ENCODE results near the gene SRPX.
A peak's percentile ranks its signal among the peaks of the same experiment; 100 is the strongest.

SRPX gene, protein sequence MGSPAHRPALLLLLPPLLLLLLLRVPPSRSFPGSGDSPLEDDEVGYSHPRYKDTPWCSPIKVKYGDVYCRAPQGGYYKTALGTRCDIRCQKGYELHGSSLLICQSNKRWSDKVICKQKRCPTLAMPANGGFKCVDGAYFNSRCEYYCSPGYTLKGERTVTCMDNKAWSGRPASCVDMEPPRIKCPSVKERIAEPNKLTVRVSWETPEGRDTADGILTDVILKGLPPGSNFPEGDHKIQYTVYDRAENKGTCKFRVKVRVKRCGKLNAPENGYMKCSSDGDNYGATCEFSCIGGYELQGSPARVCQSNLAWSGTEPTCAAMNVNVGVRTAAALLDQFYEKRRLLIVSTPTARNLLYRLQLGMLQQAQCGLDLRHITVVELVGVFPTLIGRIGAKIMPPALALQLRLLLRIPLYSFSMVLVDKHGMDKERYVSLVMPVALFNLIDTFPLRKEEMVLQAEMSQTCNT

DNA sequence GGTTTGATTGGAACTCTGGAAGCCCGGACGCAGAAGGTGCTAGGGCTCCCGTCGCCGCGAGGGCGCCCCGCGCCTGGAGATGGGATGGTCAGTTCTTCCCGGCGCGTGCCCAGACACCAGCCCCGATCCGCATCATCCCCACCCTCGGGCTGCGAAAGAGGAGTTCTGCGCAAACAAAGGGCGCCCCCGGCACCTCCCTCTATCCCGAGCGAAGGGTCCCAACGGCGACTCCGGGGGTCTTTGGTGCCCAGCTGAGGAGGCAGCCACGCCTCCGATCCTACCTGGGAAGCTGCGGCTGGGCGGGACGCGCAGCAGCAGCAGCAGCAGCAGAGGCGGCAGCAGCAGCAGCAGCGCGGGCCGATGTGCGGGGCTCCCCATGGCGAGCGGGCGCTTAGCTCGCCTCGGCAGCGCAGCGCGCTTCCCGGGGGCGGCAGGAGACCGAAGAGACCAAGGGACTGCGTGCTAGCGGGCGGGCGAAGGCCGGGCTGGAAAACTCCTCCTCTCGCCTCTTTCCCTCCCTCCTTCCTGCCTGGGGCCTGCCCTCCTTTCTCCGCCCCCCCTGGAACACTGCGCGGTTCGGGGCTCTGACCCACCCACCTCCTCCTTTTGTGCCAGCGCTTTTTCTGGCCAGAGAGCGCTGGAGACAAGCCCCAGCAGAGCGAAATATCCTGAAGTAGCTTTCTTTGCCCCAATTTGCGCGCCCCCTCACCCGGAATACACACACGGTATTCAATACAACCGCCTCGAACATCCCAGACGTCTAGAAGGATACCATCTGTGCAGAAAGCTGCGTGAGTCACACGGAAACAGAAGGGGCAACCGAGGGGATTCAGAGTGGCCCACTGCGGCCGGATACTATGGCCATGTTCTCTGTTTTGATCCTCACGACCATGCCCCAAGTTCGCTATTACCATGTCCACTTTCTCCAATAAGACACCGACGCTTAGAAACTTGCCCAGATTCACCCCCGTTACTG lies at the start of gene SRPX:
Gene SRPX, minus strand, starts transcription at position 457 of the 976 bp plus-strand sequence. Its CDS starts 79 bp downstream, at position 378.
- no peak for DNase-seq

DNA sequence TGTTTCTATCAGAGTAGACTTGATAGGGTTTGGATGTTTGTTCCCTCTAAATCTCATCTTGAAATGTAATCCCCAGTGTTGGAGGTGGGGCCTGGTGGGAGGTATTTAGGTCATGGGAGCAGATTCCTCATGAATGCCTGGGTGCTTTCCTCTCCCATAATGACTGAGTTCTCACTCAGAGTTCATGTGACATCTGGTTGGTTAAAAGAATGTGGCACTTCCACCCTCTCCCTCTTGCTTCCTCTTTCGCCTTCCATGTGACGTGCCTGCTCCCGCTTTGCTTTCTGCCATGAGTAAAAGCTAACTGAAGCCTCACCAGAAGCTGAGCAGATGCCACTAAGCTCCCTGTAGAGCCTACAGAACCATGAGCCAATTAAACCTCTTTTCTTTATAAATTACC lies 47.3 kb upstream of the SRPX start:
- no peak for DNase-seq

DNA sequence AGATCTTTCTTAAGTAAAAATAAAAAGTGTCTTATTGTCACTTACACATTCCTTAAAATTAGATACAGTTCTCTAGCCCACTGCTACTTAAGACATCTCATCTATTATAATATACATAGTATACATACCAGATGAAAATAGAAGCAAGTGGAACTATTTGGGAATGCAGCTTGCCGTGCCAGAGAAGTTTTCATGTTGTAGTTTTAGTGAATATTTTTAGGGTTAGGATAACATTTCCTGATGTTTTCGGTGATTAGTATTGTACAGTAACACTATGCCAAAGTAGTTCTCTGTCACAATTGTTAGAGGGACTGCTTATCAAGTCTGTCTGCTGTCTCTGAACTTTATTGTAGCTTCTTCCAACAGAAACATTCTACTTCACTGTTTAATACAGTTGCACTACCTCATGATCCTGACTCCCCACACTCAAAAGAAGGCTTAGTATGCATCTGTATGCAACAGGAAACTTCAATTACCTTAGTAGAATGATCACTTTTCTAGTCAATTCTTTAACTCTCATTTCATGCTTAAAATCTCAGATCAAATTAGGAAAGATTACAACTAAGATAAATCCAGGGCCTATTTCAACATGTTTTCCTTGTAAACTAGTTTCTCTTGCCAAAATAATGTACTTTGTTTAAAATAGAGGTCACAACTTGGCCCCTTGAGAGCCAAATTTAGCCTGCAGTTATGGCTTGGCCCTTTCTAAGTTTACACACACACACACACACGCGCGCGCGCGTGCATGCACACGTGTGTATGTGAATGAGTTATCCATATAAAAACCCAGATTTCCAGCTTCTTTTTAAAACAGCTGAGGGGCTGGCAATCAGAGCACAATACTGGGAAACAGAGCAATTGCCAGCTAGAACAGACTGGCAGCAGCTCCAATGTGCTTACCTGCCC lies 42.3 kb upstream of the SRPX start:
- no peak for DNase-seq

DNA sequence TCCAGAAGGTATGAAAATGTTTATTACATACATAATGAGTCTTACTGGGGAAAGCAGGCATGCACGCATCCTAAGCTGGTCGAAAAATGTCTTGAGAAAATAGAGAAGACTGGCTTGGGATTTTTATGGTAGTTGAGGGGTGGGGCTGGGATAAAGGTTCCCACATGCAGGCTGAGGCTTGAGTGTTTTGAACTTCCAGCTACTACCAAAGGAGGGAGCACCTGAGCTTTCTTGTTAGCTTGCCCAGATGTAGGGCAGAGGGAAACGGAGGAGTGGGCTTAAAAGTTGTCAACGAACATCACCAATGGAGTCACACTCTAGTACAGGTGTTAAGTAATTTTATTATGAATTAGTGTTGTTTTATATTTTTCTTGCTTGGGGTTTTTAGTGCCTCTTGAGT lies 39.6 kb upstream of the SRPX start:
- DNase-seq, result peak; percentile 0

DNA sequence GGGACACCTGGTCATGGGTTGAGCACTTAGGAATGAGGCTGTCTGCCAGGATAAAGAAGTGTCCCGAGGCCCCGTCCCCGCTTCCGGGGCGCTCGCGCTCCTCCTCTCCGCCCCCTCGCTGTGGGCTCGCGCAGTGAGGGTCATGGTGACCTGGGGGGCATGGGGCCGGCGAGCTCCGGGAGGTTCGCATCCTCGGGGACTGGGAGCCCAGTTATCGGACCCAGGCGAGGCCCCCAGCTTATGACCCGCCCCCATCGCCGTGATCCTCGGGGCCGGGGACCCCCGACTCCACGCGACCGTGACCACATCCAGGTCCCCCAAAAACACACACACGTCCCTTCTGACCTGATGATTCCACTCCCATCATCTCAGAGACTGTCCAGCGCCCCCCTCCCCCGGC lies 35.3 kb upstream of the SRPX start:
- no peak for DNase-seq

DNA sequence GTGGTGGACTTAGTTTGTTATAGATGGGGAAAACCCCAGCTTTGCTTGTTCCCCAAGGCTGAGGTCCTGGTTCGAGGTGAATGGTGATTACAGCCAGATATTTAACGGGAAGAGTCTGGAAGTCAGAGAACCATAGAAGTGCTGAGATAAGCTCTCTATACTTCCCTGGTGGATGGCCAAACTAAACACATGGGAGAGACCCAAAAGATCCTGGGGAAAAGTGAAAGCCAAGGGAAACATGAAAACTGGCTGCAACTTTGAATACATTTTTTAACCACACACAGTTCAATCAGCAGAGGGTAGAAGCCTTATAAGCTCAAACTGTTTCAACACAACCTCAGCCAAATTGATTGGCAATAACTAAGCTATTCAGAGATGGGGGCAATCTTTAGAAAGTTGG lies 29.3 kb upstream of the SRPX start:
- no peak for DNase-seq

DNA sequence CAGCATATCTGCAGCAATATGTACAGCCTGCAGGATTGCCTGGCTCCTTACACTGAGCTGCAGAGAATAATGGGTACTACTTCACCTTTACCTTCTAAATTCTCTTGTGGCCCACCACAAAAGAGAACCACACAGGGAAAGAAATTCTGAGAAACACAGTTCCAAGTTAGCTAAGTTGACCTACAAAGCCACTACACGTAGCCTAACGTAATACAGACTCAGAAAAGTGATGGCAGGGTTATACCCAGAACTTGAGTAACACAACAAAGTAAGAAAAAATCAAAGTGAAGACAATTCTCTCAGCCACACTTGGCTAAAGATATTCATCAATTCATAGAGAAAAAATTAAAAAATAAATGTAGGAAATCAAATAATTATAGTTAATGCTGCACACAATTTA lies 26.4 kb upstream of the SRPX start:
- no peak for DNase-seq

DNA sequence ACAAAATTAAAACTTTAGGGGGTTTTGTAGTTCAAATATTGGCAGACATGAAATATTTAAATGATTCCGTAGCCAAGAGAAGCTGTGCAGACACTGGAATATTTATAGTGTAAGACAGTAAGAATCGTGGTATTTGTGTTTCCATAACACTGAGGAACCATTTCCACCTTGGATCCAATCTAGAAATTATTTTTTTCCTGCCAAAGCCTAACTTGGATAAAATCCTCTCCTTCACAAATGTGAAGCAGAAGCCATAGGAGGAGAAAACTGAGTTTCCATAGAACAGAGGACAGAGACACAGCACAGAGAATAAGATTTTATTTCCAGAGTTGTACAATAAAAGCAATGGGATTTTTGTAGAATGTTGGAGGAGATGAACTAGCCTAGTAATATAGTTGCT lies 19.9 kb upstream of the SRPX start:
- DNase-seq, result no peak

DNA sequence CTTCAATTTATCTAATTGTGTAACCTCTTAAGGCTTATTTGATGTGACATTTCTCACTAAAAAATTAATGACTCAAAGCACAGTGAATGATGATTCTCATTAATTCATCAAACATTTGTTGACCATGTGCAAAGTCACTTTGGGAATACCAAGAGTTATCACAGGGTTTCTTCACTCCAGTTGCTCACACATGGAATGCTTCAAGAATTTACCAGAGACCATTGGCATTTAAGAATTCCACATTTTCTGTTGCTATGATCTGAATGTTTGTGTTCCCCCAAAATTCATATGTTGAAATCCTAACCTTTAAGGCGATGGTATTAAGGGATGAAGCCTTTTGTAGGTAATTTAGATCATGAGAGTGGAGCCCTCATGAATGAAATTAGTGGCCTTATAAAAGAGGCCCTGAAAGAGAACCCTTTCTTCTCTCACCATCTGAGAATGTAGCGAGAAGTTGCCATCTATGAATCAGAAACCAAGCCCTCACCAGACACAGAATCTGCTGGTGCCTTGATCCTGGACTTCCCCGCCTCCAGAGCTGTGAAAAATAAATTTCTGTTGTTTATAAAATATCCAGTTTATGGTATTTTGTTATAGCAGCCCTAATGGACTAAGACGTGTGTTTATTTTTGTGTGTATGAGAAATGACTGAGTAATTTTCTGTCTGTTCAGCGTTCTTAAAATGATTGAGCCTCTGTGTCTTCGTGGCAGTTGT lies 16.4 kb upstream of the SRPX start:
- no peak for DNase-seq

DNA sequence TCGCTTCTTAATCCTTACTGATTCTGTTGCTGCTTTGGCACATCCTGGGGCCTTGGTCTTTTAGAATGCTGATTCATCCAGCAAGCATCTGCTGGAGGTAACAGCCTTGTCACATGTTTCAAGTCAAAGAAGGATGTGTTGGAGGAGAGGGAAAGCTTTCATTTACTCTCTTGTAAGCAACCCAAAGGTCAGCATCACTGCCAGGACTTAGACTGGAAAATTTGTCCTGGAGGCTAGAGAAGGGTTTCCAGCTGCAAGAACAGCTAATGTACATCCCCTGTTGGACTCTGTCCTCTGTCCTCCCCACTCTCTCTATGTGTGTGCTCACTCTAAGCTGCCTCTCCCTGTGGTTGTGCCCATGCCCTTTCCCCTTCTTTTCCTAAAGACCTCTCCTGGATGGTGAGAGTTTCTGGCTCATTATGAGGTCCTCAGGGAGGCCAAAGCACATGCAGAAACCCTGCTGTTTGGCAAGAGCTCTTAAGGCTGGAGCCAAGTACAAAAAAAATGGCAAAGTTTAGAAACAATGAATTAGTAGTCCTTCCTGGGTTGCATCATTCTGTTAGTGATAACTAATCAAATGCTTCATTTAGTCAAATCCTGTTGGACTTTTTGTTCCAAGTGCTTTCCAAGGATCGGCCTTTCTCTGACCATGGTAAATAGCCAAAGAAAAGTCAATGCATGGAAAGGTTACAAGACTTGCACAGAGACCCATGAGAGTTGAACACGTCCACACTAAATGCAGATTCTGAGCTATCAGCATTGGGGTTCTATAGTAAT lies 13.4 kb upstream of the SRPX start:
- no peak for DNase-seq

DNA sequence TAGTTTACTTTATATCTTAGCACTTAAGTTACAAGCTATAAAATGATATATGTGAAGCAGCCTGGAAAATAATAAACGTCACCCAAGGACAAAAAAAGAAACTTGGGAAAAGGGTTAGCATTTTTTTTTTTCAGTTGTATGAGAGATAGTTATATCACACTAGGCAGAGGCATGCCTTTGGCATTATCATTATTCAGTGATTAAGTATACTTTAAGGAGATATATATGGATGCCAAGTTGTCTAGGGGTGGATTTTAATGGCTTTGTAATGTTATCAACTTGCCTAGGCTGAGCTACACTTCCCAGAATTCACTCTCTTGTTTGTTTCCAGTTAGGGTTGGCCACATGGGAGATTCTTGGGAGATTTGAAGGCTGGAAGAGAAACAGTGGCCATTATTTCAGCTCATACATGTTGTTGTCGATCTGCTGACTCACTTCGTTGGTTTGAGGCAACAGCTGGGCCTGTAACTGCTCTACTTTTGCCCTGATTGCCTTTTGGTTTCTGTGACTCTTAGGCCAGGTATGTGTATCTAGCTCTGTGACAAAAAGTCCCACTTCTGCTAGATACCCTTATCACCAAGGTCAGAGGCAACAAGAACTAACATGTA lies 11.5 kb upstream of the SRPX start:
- no peak for DNase-seq

DNA sequence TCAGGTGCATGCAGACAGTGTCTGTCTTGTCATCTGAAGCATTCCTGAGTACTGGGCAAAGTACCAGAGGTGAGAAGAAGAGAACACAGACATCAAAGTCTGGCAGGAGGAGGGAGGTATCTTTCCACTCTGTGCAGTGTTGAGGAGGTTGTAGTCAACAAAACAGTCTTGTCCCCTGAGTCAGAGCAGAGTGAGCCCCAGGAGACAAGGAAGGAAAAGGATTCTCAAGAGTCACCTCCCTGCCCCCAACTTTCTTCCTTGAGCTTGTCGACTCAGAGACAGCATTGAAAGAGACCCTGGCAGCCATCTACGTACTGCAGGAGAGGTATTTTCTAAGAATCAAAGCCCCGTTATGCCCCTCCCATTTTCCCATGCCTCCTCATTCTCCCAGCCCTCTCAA lies 4.4 kb upstream of the SRPX start:
- no peak for DNase-seq

DNA sequence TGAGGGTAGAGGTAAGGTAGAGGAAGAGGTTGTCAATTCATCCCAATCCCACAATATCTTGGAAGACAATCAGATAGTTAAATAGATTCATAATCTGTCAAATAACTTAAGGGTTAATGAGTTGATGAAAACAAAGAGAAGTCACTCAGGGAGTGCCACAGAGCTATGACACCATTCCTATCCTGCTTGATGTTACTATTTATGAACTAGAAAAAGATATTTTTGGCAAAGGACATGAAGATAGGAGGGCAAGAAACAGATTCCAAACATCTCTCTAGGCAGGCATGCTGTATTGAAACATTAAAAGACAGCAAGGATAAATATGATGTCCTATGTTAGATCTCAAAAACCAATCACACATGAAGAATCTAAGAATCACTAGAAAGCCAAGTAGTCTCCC lies 3.5 kb upstream of the SRPX start:
- DNase-seq, result no peak

DNA sequence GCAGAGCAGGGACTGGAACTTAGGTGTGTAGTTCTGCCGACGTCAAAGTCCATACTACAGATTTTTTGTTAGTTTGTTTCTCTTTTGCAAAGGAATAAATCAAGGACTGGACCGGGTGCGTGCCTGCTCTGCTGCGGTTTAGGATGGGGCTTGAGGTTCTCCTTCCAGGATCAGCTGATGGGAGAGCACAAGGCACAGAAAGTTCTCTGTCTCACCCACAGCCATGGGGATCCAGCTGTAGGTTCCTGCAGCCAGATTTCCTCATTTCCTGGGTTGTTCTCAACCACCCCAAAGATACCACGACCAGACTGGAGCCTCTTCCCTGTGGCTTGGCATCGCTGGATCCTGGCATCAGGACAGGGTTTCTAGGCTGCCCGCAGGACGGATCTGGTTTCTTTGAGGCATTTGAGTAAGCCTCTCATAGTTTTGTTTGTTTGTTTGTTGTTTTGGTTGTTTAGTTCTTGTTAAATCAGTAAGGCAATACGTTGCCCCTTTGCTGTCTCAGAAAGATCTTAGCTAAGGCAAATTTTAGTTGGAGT lies 789 bp upstream of the SRPX start:
- DNase-seq, result no peak

DNA sequence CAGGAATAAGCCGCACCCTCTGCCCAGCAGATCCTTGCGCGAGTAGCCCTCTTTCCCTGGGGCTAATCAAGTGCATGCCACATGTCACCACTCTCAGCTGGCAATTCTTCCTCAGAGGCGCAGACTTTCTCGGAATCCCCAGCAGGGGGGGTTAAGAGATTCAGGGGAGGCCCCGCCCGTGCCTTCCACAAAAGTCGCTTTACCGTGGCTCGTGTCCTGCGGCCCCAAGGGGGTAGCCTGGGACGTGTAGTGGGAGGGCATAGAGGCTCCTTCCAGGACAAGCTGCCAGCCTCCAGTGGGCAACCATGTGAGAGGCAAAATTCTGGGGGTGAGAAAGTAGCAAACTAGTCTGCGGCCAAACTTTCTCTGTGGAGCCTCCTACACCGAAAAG lies 652 bp downstream of the SRPX start:
- DNase-seq, result no peak

DNA sequence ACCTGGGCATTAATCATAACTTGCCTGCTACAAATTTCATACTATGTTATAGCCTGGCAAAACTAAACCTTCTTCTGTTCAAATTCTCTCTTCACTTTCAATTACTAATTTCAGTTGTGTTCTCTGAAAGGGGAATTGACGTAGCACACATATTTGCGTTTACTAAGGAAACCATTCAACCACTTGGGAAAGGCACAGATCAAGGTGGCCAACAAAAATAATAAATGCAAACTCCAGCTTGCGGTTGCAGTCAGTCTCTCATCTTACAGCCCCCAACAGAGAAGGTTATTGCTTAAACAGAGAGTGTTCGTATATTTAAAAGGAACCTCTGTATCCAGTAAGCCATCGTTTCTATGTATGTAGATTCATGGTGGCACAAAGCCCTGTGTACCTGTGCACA lies 4.0 kb downstream of the SRPX start:
- no peak for DNase-seq

DNA sequence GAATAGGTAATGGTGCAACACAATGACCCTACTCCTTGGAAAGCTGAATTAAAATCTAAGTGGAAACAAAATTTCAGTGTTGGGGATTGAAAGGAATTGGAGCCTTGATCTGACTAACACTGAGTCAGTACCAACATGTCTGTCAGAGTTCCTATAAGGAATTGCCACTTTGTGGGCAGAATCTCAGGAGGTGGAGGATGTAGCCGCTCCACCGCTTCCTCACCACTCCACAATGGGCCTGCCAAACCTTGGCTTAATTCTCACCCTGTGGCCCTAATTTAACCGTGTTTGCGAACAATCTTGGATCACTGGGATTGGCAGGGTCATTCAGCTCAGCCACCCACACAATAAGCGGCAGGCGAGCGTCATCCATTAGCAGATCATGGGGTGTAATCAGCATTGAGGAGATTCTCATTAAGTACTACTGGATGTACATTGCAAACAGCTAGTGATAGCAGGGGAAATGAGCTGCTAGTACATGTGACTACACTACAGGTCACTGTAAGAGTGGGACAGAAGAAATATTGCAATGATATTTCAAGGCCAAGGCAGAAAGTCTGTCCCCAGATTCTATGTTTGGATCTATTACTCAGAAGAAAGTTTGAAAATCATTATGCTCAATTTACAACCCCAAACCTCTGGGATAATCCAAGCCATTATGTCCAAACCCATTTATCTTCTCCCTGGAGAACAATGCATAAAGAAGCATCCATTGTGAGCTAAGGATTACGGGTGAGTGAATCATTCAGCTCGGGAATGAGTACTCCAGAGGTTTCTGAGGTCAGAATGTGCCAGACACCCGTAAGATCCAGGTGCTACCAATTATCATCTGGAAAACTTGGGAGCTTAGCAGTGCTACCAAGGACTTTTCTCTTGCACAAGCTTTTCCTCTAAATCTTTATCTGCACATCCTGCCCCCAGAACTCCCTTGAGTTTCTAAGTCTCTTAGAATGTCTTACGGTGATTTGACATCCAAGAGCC lies 5.8 kb downstream of the SRPX start:
- no peak for DNase-seq

DNA sequence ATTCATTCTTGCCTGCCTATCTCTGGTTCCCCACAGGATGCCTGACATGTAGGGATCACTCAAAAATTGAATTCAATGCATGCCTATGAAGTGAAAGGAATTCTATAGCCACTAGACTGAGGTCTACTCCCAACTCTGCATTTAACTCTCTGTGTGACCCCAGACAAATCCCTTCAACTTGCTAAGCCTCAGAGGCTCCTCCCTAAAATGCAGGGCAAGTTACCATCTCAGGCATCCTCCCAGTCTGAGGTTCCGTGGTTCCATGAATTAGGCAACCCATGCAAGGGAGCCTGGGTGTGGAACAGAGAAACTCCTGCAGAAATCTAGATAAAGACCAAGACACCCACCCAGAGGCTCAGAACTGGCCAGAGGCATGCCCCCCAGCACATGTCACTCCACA lies 6.6 kb downstream of the SRPX start:
- no peak for DNase-seq

DNA sequence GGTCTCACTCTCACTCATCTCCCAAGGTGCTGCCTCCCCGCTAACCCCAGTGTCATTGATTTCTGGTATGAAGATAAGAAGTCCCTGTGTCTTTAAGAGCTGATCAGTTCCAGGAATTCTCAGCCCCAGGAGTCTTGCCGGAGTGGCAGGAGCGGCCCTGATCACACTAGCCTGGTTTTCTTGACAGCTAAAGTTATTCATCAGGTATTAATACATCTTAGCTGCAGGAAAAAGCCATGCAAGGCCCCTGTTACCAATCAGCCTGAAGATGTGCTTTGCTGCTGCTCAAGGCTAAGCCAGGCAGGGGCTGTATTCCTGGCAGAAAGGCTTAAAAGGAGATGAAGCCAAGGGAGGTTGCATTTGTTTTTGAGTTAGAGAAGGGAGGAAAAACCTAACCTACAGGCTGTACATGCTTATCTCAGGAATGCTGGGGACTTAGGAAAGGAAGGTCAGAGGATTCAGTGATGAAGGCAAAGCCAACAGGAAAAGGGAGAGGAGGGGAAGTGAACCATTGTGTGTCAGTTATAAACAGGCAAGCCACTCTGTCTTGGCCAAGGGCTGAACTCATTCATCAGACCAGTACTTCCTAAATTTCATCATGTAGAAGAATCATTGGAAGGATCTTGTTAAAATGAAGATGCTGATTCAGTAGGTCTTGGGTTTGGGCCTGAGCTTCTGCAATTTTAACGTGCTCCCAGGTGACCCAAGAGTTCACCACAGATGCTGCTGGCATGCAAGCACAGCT lies 8.6 kb downstream of the SRPX start:
- no peak for DNase-seq

Data from NCI-H1092 (cell line).